NCI-H345 treated with DMSO at 0.1 percent for 48 hours (cell line): ENCODE measurements around the gene ABHD16A.

Experiments
- DNase-seq: peaks from one replicate; lab custom pipeline; 2025; ENCODE audit not compliant: unreplicated experiment; lab: John Stamatoyannopoulos, UW

ABHD16A gene

GRCh38 chr6:31702819-31703716, at the start of gene ABHD16A:
Gene ABHD16A, minus strand, starts transcription at chr6:31703324. Its CDS starts 43 bp downstream, at chr6:31703281.
- DNase-seq = peak; percentile 94

DNA sequence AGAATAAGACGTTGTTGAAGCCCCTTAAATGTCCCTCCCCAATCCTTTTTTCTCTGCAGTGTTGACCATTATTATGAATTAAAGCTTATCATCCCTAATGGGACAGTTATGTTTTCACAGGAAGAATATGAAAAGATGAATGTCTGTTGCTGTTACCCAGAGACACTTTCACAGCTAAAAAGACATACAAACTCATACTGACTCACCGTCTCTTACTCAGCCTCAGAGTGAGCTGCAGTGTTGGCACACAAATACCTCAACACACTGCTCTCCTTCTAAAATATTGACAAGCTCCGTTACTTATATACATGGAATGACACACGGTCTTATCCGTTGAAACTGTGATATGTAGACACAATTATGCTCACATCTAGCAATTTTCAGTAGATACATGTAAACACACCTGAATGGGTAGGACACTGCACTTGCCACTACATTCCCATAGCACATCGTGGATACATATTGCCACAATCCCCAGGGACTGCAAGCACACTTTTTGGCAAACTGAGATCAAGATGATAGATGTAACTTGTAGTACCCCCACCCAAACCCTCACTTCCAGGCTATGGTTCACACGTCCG, 49.7 kb upstream of the ABHD16A start:
- no peak for DNase-seq

DNA sequence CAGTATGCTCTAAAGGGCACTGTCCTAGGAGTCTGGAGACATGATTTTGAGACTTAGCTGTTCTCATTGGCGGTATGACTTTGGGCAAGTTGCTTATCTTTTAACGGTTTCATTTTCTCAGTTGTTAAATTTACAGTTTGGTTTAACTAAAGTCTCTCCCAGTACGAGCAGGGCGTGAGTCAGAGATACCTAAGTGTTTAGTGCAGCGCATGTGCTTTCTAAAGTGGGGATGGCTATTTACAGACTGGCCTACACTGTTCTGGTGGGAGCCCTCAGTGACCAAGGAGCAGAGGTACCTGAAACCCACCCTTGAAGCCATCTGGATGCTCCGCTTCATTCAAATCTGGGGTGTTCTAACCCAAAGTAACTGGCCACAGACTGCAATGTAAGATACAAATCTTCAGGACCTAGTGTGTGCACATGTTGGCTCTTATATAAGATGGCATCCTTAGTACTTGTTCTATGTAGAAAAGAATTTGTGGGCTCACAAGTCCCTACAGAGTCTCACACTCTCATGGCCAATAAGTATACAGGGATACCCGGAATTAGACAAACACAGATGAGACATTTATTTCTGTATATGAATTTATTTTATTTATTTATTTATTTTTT, 47.4 kb upstream of the ABHD16A start:
- DNase-seq = no peak

DNA sequence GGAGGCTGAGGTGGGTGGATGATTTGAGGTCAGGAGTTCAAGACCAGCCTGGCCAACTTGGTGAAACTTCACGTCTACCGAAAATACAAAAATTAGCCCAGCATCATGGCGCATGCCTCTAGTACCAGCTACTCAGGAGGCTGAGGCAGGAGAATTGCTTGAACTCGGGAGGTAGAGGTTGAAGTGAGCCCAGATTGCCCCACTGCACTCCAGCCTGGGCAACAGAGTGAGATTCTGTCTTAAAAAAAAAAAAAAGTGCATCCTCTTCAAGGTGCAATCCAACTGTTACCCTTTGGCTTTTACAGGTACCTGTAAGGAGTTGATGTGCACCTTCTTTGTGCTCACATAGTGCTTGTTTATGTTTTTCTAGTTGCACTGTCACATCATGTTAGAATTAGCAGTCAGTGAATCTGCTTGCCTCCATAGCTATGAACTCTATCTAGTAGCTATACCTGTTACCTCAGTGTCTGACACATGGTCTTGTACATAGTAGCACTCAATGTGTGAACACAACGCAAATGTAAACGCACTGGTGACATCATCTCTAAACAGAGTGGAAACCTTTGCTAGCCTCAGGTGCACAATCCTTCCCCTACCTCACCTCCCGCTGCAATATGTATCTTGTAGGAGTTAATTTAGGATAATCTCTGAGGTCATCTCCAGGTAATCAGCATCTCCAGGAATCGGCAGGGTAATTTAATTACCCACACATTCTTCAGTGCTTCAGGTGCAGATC, 46.3 kb upstream of the ABHD16A start:
- DNase-seq = no peak

DNA sequence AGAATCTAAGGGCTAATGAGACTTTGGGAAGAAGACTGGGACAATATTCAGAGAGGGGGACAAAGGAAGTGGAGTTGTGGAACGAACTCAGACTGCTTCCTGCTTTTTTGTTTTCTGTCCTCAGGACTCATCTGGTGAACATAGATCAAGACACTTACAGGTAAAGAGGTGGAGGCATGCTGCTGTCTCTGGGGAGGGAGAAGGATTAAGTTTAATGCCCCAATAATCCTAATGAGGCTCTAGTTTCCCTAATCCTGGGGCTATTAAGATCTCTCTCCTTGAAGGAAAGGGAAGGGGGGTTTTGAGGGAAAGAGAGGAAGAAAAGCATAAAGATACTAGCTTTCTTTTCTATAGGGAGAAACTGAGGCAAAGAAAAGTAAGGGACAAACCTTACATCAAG, 41.3 kb upstream of the ABHD16A start:
- DNase-seq = no peak

DNA sequence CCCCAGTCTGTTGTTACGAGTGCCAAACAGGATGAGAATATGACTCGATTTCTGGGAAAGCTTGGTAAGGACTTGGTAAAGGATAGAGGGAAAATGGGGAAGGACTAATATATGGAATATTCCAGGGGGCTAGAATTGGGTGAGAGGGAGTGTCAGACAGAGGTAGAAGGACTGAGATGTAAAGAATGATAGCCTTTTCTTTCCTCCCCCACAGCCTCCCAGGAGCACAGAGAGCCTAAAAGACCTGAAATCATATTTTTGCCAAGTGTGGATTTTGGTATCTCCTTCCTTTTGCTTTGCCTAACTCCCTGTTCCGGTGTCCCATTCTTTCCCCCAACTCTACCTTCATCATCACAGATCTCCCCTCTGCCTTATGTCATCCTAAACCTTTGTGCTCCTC, 39.8 kb upstream of the ABHD16A start:
- no peak for DNase-seq

DNA sequence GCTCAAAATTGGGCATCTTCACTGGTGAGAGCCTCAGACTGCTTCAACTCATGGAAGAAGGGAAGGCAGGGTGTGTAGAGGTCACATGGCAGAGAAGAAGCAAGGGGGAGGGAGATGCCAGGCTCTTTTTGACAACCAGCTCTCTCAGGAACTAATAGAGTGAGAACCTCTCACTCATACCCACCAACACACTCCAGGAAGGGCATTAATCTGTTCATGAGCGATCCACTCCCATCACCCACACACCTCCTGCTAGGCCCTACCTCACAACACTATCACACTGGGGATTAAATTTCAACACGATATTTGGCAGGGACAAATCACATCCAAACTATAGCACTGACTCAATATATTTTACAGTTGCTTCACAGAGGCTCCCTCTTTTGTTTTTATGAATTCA, 38.7 kb upstream of the ABHD16A start:
- DNase-seq = no peak

- no peak for DNase-seq
Measured at GRCh38 chr6:31740397-31741223, 37.5 kb upstream of the ABHD16A start.

DNA sequence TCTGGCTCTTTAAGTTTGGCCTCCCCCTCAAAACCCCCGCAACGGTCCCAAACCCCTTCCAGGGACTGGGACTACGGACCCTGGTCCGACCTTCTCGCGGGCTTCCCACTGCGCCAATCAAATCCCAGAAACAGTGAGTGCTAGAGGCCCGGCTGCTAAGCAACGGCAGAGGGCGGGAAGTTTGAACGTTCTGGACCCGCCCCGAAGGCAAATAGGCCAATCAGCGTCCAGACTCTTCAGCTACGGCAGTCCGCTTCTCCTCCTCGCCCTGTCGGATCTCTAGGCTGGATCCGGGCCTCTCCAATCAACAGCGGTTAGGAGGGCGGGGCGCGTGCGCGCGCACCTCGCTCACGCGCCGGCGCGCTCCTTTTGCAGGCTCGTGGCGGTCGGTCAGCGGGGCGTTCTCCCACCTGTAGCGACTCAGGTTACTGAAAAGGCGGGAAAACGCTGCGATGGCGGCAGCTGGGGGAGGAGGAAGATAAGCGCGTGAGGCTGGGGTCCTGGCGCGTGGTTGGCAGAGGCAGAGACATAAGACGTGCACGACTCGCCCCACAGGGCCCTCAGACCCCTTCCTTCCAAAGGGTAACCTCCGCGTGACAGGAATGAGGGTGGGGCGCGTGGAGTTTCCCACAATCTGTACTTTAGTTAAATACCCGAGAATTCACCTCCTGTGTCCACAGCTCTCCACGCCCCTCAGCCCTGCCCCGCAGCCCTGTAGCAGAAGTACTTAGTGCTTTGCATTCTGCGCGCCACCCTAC, 36.7 kb upstream of the ABHD16A start, which contains the start of gene MSH5:
MSH5 (plus strand) TSS at position 367 of the 758 bp plus-strand sequence. CDS start 462 bp downstream, outside the sequence.
- DNase-seq = peak; percentile 99

DNA sequence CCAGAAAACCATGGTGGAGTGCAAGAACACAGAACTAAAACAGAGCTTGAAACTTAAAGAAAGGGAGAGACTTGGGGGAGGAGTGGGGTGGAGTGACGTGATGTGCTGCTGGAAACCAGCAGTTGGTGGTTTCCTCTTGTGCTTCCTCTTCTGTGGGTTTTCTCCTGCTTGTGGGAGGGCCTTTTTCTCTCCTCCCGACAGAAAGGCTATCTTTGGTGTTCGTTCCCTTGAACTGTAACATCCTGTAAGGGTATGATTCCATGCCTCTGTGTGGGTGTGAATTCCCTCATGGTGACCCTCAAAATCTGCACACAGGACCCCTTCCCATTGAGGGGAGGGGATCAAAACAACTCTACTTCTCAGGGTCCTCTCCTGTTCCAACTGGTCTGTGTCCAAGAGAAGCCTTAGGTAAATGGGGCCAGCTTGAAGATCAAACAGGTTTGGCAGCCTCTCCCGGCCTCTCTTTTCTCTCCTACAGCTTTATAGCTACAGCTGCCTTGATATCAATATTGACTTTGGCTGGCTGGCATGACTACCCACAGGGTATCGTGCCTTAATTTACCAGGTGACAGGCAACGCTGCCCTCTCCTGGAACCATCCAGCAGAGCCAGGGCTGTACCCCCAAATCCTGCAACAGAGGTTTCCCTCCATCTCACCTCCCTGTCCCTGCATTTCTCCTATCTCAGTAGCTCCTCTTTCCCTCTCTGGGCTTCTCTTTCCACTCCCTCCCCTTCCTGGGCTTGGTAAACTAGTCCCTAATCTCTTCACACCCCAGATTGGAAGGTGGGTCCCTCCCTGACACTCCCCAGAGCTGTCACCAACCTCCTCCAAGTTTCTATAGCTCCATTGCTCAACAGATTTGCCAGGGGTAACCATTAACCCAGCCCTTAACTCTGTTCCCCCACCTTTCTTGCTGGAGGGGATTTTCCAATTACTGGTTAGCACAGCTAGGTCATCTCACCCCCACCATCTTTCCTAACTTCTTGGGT, 35.2 kb upstream of the ABHD16A start:
- DNase-seq = peak; percentile 87

GRCh38 chr6:31737315-31737990, 34.3 kb upstream of the ABHD16A start:
- peak; percentile 58 for DNase-seq

DNA sequence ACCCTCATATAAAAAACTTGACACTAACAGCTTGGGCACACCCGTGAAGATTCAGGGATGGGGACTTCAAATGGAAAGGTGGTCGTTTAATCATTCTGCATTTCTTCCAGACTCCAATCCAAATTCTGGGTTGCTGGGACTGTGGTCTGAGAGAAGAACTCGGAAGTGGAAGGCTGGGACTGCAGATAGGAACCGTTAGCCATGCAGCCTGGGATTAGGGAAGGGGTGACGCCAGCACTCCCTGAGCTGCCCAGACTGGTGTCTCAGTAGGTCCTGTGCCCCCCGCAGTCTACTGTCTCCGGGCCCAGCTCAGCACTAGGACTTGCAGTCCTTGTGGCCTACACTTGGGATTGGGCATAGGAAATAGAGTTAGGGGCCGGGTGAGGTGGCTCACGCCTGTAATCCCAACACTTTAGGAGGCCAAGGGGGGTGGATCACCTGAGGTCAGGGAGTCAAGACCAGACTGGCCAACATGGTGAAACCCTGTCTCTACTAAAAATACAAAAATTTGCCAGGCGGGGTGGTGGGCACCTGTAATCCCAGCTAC, 33.7 kb upstream of the ABHD16A start:
- no peak for DNase-seq

DNA sequence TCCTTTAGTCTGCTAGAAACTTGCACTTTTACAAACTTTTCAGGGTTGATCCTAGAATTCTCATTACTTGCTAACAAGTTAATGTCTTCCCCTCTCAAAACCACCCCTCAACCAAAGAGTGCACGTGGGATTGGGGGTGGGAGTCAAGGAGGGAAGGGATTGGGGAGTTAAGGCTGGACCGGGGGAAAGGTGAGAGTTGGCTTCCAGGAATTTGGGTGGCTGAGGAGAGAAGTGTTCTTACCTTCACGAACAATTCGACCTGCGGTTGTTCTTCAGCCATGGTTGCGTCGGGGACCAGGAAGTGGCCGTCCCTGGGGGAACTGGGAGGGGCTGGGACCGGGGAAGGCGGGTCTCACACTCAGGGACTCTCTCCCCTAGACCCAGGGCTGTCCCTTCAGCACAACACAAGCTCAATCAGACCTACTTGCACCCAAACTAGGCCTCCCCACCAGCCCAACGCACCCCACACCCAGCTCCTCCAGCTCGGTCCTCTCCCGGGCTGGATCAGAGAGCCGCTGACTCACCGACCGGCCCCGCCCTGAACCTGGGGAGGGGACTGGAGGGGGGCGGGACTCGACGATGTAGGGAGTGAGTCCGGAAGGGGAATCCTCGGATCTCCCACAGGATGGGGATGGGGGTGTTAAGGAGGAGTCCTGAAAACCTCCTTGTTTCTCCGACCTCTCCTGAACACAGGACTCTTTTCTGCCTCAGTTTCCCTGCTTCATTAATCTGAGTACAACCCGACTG, 33.1 kb upstream of the ABHD16A start, which contains the start of gene CLIC1:
CLIC1 (minus strand) TSS at position 510 of the 747 bp plus-strand sequence; CDS start at position 280, 230 bp downstream.
- peak; percentile 59 for DNase-seq

GRCh38 chr6:31734821-31735406, 31.8 kb upstream of the ABHD16A start:
- no peak for DNase-seq

GRCh38 chr6:31734247-31734820, 31.2 kb upstream of the ABHD16A start:
- no peak for DNase-seq

DNA sequence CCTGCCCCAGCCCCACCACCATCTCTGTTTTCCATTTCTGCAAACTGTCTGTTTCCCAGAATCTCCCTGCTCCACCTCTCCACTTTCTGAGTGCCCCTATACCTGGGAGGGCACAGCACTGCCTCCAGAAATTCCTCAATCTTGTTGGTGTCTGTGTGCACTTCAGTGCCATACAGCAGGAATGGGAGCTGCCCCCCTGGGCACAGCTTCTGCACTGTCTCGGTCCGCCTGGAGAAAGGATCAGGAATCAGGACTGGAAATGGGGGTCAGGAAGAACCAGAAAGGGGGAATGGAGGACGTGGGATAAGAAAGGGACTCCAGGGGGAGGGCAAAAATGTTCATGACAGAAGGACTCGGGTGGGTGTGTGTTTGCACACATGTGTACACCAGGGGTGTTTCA, 30.6 kb upstream of the ABHD16A start:
- DNase-seq = no peak
